WTC11 (cell line): ENCODE results near the gene TP53I13. TPM values are rescaled to one million over a fixed set of nuclear protein-coding genes. Genes with fewer than 3 reads are reported as not detected.

Experiments
- ATAC-seq: fragments of 200-7000 bp; cut with Tn5 transposase; 2 replicates; pipeline ENCODE4 v1.10.0; 2021; ENCODE audit warnings: mild to moderate bottlenecking, moderate library complexity
- CTCF ChIA-PET: fragments of 300-600 bp; sonication (Branson Sonifier 250); formaldehyde crosslinking; loops from one replicate; lab custom pipeline; 2021; ENCODE audit warnings: antibody characterized with exemption; lab: Charles Lee
- POLR2A ChIA-PET: fragments of 350-600 bp; sonication (Branson Sonifier 250); formaldehyde crosslinking; loops from one replicate; lab custom pipeline; 2021; ENCODE audit warnings: antibody characterized with exemption; lab: Charles Lee
- DNase-seq: peaks from one replicate; pipeline ENCODE4 v3.0.0; 2021; ENCODE audit warnings: low spot score
- H3K27ac Mint-ChIP-seq: 2 replicates; pipeline ENCODE4 v1.8.0; 2021; ENCODE audit warnings: mixed read lengths
- H3K27me3 Mint-ChIP-seq: 2 replicates; pipeline ENCODE4 v1.8.0; 2021; ENCODE audit warnings: low read depth, mild to moderate bottlenecking, moderate library complexity, mixed read lengths
- H3K36me3 Mint-ChIP-seq: 2 replicates; pipeline ENCODE4 v1.8.0; 2021; ENCODE audit warnings: mixed read lengths
- H3K4me1 Mint-ChIP-seq: 2 replicates; pipeline ENCODE4 v1.8.0; 2022; ENCODE audit warnings: mixed read lengths
- H3K4me3 Mint-ChIP-seq: 2 replicates; pipeline ENCODE4 v1.8.0; 2021; ENCODE audit warnings: mild to moderate bottlenecking, moderate library complexity, mixed read lengths
- H3K9me3 Mint-ChIP-seq: 2 replicates; pipeline ENCODE4 v1.8.0; 2021; ENCODE audit warnings: mixed read lengths
- ARID4B ChIP-seq: sonication (generic); formaldehyde crosslinking; IDR thresholded peaks from 2 replicates; pipeline ENCODE4 v1.8.0; 2023; ENCODE audit warnings: missing genetic modification reagents, mild to moderate bottlenecking, borderline replicate concordance
- CREM ChIP-seq: sonication (generic); formaldehyde crosslinking; IDR thresholded peaks from 2 replicates; pipeline ENCODE4 v1.8.1; 2022; ENCODE audit warnings: mild to moderate bottlenecking, missing genetic modification reagents, moderate library complexity
- E2F5 ChIP-seq: sonication (generic); formaldehyde crosslinking; IDR thresholded peaks from 2 replicates; pipeline ENCODE4 v1.8.1; 2022; ENCODE audit warnings: mild to moderate bottlenecking, moderate library complexity, missing genetic modification reagents
- ELF4 ChIP-seq: sonication (generic); formaldehyde crosslinking; IDR thresholded peaks from 2 replicates; pipeline ENCODE4 v1.8.1; 2022; ENCODE audit warnings: low read depth, mild to moderate bottlenecking, moderate library complexity, missing genetic modification reagents
- FOXP1 ChIP-seq: sonication (generic); formaldehyde crosslinking; IDR thresholded peaks from 2 replicates; pipeline ENCODE4 v1.8.0; 2022; ENCODE audit warnings: missing genetic modification reagents, mild to moderate bottlenecking, moderate library complexity, borderline replicate concordance
- FOXP4 ChIP-seq: sonication (generic); formaldehyde crosslinking; IDR thresholded peaks from 2 replicates; pipeline ENCODE4 v1.8.0; 2022; ENCODE audit warnings: mild to moderate bottlenecking, missing genetic modification reagents
- HMGA2 ChIP-seq: fragments of 250-450 bp; sonication (Bioruptor Pico); IDR thresholded peaks from 2 replicates; pipeline ENCODE4 v1.4.0; 2021; ENCODE audit warnings: mild to moderate bottlenecking, moderate library complexity
- MAX ChIP-seq: sonication (generic); formaldehyde crosslinking; IDR thresholded peaks from 2 replicates; pipeline ENCODE4 v1.8.0; 2022; ENCODE audit warnings: mild to moderate bottlenecking, missing genetic modification reagents
- NFATC4 ChIP-seq: fragments of 250-450 bp; sonication (Bioruptor Pico); IDR thresholded peaks from 2 replicates; pipeline ENCODE4 v1.9.0; 2021; ENCODE audit warnings: mild to moderate bottlenecking
- SMAD4 ChIP-seq: sonication (generic); formaldehyde crosslinking; IDR thresholded peaks from 2 replicates; pipeline ENCODE4 v1.8.0; 2022; ENCODE audit warnings: mild to moderate bottlenecking, missing genetic modification reagents
- STAT6 ChIP-seq: sonication (generic); formaldehyde crosslinking; conservative IDR thresholded peaks from 2 replicates; pipeline ENCODE4 v1.8.1; 2023; ENCODE audit warnings: mild to moderate bottlenecking, low read depth, missing genetic modification reagents, moderate library complexity
- ZNF263 ChIP-seq: sonication (generic); formaldehyde crosslinking; IDR thresholded peaks from 2 replicates; pipeline ENCODE4 v1.8.1; 2022; ENCODE audit warnings: low read depth, mild to moderate bottlenecking, moderate library complexity, missing genetic modification reagents
- ZNF396 ChIP-seq: fragments of 250-450 bp; sonication (Bioruptor Pico); IDR thresholded peaks from 2 replicates; pipeline ENCODE4 v1.8.0; 2021; ENCODE audit warnings: mild to moderate bottlenecking, moderate library complexity, borderline replicate concordance
- ZNF671 ChIP-seq: fragments of 250-450 bp; sonication (Bioruptor Pico); IDR thresholded peaks from 2 replicates; pipeline ENCODE4 v1.8.0; 2021; ENCODE audit warnings: mild to moderate bottlenecking
- total RNA-seq: library from RNA; stranded (reverse); gene quantifications from 3 replicates; pipeline ENCODE4 v1.2.3, GENCODE V29; 2021
- TF ChIP-seq, protein P1 (sequence below): sonication (generic); formaldehyde crosslinking; IDR thresholded peaks from 2 replicates; pipeline ENCODE4 v1.8.0; 2023; ENCODE audit warnings: missing genetic modification reagents
- TF ChIP-seq, protein P2 (sequence below): fragments of 200-600 bp; IDR thresholded peaks from 2 replicates; pipeline ENCODE4 v1.8.0; 2022; ENCODE audit warnings: antibody characterized with exemption
- TF ChIP-seq, protein P3 (sequence below): fragments of 250-450 bp; sonication (Bioruptor Pico); IDR thresholded peaks from 2 replicates; pipeline ENCODE4 v1.9.0; 2021; ENCODE audit warnings: mild to moderate bottlenecking

The TP53I13 gene
- total RNA-seq, 1 experiment from 2014 or later, result 41.9 TPM

DNA sequence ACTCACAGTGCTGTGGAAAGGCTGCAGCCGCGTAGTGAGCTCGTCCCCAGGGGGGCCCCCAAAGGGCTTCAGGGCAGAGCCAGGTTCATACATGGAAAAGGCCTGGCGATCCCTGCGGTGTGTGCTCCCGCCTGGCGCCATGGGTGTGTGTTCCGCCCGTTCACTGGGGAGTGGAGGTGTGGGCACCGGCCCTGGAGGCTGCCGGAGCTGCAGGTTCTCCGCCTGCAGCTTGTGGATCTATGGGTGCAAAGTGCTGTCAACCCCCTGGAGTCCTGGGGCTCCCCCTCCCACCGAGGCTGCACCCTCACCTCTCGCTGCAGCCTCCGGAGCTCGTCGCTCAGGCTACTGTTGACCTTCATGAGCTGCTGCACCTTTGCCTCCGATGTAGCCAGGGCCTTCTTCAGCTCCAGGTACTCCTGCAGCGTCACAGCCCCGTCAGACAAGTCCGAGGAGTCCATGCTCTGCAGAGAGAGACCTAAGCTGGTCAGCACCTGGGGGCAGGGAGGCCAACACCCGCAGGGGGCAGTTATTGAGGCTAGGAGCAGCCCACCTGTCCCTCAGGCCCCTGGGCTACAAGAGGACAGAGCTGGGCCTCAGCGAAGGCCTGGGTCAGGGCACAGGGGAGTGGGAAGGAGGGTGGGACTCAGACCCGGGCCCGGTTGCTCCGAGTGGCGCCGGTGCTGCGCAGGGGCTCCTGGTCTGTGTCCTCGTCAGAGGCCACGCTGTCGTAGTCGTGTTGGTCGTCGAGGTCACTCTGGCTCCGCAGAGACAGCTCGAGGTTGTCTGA is 7.9 kb downstream of the TP53I13 start:
- Mint-ChIP-seq H3K27ac (no peak overlapping the region), H3K27me3 (no peaks in the 10 kb centered on the region), H3K4me3 (no peak overlapping the region), H3K9me3 (no peaks in the 10 kb centered on the region), H3K4me1 (peaks cover 8% of the 10 kb centered on the region), H3K36me3 (peaks cover 27% of the 10 kb centered on the region)
- POLR2A ChIA-PET, result interaction anchor here (0.5 kb wide), 1 partner anchor 304 kb away, joined by 5 read pairs; no protein-coding TSS in a partner anchor
- DNase-seq, result no peak
- no peak for ATAC-seq
- CTCF ChIA-PET, result interaction anchor here (0.7 to 7.5 kb wide), 8 partner anchors 11 to 63 kb away, joined by 3 to 65 read pairs (median 3); partner anchors contain the start of gene ANKRD13B
- TF ChIP-seq HMGA2 (no peak), MAX (CRISPR knock-in tag) (no peak), FOXP1 (CRISPR knock-in tag) (no peak)
- TF ChIP-seq, protein P1, sequence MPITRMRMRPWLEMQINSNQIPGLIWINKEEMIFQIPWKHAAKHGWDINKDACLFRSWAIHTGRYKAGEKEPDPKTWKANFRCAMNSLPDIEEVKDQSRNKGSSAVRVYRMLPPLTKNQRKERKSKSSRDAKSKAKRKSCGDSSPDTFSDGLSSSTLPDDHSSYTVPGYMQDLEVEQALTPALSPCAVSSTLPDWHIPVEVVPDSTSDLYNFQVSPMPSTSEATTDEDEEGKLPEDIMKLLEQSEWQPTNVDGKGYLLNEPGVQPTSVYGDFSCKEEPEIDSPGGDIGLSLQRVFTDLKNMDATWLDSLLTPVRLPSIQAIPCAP, result no peak

- DNase-seq (no peak), ATAC-seq (no peak)
- POLR2A ChIA-PET, result no interaction called here
- peaks cover 28% of the 10 kb centered on the region for H3K36me3 Mint-ChIP-seq
- H3K27me3 Mint-ChIP-seq, result no peaks in the 10 kb centered on the region
- H3K4me3 Mint-ChIP-seq, result no peak overlapping the region
- no peak overlapping the region for H3K27ac Mint-ChIP-seq
- H3K4me1 Mint-ChIP-seq, result peaks cover 8% of the 10 kb centered on the region
- TF ChIP-seq ELF4 (CRISPR knock-in tag), result no peak
- no peak for TF ChIP-seq ZNF396 (CRISPR knock-in tag)
- TF ChIP-seq, protein P2, sequence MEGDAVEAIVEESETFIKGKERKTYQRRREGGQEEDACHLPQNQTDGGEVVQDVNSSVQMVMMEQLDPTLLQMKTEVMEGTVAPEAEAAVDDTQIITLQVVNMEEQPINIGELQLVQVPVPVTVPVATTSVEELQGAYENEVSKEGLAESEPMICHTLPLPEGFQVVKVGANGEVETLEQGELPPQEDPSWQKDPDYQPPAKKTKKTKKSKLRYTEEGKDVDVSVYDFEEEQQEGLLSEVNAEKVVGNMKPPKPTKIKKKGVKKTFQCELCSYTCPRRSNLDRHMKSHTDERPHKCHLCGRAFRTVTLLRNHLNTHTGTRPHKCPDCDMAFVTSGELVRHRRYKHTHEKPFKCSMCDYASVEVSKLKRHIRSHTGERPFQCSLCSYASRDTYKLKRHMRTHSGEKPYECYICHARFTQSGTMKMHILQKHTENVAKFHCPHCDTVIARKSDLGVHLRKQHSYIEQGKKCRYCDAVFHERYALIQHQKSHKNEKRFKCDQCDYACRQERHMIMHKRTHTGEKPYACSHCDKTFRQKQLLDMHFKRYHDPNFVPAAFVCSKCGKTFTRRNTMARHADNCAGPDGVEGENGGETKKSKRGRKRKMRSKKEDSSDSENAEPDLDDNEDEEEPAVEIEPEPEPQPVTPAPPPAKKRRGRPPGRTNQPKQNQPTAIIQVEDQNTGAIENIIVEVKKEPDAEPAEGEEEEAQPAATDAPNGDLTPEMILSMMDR, result no peak
- no peak for TF ChIP-seq CREM
- TF ChIP-seq STAT6 (CRISPR knock-in tag), result no peak
- TF ChIP-seq ARID4B (CRISPR knock-in tag), result no peak
- no peak for TF ChIP-seq NFATC4 (CRISPR knock-in tag)
- TF ChIP-seq ZNF671 (CRISPR knock-in tag), result no peak
- TF ChIP-seq FOXP4 (CRISPR knock-in tag), result no peak
- TF ChIP-seq E2F5 (CRISPR knock-in tag), result no peak
- no peak for TF ChIP-seq ZNF263 (CRISPR knock-in tag)
- TF ChIP-seq, protein P3, sequence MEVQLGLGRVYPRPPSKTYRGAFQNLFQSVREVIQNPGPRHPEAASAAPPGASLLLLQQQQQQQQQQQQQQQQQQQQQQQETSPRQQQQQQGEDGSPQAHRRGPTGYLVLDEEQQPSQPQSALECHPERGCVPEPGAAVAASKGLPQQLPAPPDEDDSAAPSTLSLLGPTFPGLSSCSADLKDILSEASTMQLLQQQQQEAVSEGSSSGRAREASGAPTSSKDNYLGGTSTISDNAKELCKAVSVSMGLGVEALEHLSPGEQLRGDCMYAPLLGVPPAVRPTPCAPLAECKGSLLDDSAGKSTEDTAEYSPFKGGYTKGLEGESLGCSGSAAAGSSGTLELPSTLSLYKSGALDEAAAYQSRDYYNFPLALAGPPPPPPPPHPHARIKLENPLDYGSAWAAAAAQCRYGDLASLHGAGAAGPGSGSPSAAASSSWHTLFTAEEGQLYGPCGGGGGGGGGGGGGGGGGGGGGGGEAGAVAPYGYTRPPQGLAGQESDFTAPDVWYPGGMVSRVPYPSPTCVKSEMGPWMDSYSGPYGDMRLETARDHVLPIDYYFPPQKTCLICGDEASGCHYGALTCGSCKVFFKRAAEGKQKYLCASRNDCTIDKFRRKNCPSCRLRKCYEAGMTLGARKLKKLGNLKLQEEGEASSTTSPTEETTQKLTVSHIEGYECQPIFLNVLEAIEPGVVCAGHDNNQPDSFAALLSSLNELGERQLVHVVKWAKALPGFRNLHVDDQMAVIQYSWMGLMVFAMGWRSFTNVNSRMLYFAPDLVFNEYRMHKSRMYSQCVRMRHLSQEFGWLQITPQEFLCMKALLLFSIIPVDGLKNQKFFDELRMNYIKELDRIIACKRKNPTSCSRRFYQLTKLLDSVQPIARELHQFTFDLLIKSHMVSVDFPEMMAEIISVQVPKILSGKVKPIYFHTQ (CRISPR knock-in tag), result no peak
- TF ChIP-seq SMAD4 (CRISPR knock-in tag), result no peak
- CTCF ChIA-PET, result interaction anchor here (0.7 to 7.5 kb wide), 8 partner anchors 11 to 62 kb away, joined by 3 to 65 read pairs (median 3); partner anchors contain the start of gene ANKRD13B
- H3K9me3 Mint-ChIP-seq, result no peaks in the 10 kb centered on the region
Observed at GRCh38 chr17:29577001-29577370, 8.5 kb downstream of the TP53I13 start.
